ENCODE measurements around the gene GNGT1.

DNA sequence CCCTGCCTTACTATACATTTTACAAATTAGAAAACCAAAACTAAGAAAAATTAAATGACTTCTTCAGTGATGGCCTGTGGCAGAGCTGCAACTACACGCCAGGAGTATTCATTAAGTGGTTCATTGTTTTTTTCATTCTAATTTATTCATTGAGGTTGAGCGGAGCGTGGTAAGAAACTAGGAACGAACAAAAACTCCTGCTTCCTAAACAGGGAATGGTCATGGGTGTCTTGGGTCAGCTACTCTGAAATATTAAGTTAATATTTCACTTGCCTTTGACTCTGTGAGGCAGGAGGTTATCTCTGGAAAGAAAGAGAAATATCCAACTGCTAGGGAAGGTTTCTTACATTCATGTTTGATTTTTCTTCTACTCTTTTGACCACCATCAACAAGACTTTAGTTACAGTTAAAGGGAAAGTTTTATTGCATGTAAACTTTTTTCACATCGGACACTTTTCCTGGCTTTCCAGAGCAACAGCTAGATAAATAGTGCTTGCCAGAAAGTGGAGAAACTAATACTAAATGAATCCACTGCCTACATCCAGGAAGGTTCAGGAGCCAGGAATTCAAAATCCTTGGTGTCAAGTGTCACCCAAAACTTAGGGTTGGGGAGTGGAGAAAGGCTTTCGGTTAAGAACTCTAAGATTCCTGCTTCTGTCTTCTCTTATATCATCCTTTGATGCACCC lies 14.3 kb downstream of the GNGT1 start:
- TF ChIP-seq, protein P1, sequence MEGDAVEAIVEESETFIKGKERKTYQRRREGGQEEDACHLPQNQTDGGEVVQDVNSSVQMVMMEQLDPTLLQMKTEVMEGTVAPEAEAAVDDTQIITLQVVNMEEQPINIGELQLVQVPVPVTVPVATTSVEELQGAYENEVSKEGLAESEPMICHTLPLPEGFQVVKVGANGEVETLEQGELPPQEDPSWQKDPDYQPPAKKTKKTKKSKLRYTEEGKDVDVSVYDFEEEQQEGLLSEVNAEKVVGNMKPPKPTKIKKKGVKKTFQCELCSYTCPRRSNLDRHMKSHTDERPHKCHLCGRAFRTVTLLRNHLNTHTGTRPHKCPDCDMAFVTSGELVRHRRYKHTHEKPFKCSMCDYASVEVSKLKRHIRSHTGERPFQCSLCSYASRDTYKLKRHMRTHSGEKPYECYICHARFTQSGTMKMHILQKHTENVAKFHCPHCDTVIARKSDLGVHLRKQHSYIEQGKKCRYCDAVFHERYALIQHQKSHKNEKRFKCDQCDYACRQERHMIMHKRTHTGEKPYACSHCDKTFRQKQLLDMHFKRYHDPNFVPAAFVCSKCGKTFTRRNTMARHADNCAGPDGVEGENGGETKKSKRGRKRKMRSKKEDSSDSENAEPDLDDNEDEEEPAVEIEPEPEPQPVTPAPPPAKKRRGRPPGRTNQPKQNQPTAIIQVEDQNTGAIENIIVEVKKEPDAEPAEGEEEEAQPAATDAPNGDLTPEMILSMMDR (conservative IDR thresholded peaks at IDR 0.05) = no peak
- no peak for TF ChIP-seq ZFX (IDR thresholded peaks at IDR 0.05)

Data from C4-2B (cell line).